ENCODE measurements around the gene DSE.

DNA sequence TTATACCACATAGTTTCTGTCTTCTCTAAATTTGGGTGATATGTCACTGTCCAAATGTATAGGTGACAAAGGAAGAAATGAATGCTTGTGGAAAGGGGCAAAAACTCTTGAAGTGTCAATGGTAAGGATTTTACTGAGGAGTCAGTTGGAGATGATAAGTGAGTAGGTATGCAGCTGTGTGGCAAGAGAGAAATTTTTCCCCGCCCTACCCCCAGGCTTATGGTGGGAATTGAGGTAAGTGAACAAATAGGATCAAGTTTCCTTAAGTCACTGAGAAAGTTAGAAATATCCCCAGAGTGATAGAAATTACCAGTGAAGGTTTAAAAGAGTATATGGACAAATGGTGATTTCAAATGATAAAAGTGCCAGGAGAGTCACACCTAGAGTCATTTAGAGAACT lies 11.8 kb downstream of the DSE start:
- TF ChIP-seq, protein P1, sequence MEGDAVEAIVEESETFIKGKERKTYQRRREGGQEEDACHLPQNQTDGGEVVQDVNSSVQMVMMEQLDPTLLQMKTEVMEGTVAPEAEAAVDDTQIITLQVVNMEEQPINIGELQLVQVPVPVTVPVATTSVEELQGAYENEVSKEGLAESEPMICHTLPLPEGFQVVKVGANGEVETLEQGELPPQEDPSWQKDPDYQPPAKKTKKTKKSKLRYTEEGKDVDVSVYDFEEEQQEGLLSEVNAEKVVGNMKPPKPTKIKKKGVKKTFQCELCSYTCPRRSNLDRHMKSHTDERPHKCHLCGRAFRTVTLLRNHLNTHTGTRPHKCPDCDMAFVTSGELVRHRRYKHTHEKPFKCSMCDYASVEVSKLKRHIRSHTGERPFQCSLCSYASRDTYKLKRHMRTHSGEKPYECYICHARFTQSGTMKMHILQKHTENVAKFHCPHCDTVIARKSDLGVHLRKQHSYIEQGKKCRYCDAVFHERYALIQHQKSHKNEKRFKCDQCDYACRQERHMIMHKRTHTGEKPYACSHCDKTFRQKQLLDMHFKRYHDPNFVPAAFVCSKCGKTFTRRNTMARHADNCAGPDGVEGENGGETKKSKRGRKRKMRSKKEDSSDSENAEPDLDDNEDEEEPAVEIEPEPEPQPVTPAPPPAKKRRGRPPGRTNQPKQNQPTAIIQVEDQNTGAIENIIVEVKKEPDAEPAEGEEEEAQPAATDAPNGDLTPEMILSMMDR (IDR thresholded peaks at IDR 0.05) = no peak
- TF ChIP-seq POLR2A (IDR thresholded peaks at IDR 0.05) = no peak
